Inferior parietal cortex (tissue), 1 donor: Measurements from ENCODE around the gene ATP9B.
A peak's percentile ranks its signal among the peaks of the same experiment; 100 is the strongest.

Experiments used
- DNase-seq: peaks from one replicate; pipeline ENCODE4 v3.0.0-alpha.2; 2016; ENCODE audit errors: extremely low spot score

The ATP9B gene

GRCh38 chr18:79379251-79379905, 310.2 kb downstream of the ATP9B start:
- DNase-seq = no peak

GRCh38 chr18:79379931-79380815, 311.0 kb downstream of the ATP9B start:
- no peak for DNase-seq

GRCh38 chr18:79380816-79381806, 311.9 kb downstream of the ATP9B start:
- DNase-seq = peak; percentile 75

GRCh38 chr18:79381811-79382311, 312.7 kb downstream of the ATP9B start:
- no peak for DNase-seq

GRCh38 chr18:79382681-79383387, 313.6 kb downstream of the ATP9B start:
- no peak for DNase-seq

GRCh38 chr18:79383388-79384056, 314.3 kb downstream of the ATP9B start:
- no peak for DNase-seq

- no peak for DNase-seq
Measured at GRCh38 chr18:79384151-79384807, 315.1 kb downstream of the ATP9B start.

GRCh38 chr18:79384834-79385233, 315.6 kb downstream of the ATP9B start:
- no peak for DNase-seq

GRCh38 chr18:79385326-79385707, 316.1 kb downstream of the ATP9B start:
- no peak for DNase-seq

- no peak for DNase-seq
Measured at GRCh38 chr18:79385708-79386341, 316.6 kb downstream of the ATP9B start.

GRCh38 chr18:79386547-79386946, 317.4 kb downstream of the ATP9B start:
- no peak for DNase-seq

- DNase-seq = no peak
Measured at GRCh38 chr18:79387214-79387613, 318.0 kb downstream of the ATP9B start.

GRCh38 chr18:79387615-79388014, 318.4 kb downstream of the ATP9B start:
- DNase-seq = no peak

GRCh38 chr18:79388043-79388442, 318.8 kb downstream of the ATP9B start:
- DNase-seq = no peak

GRCh38 chr18:79389689-79390088, 320.5 kb downstream of the ATP9B start:
- DNase-seq = no peak

- no peak for DNase-seq
Measured at GRCh38 chr18:79392226-79392625, 323.0 kb downstream of the ATP9B start.

GRCh38 chr18:79393181-79393634, 324.0 kb downstream of the ATP9B start:
- no peak for DNase-seq

GRCh38 chr18:79393635-79394533, 324.7 kb downstream of the ATP9B start:
- DNase-seq = no peak
